ENCODE measurements around the gene MAS1. TPM values are rescaled to one million over a fixed set of nuclear protein-coding genes. Genes with fewer than 3 reads are reported as not detected.

Gene MAS1
- polyA plus RNA-seq (2012; rRNA removed) = not detected in 2 replicates
- not detected in 2 replicates for polyA plus RNA-seq (2012; cell fraction: cytosol; rRNA removed)
- not detected in 2 replicates for polyA plus RNA-seq (2012; cell fraction: nucleus; rRNA removed)

DNA sequence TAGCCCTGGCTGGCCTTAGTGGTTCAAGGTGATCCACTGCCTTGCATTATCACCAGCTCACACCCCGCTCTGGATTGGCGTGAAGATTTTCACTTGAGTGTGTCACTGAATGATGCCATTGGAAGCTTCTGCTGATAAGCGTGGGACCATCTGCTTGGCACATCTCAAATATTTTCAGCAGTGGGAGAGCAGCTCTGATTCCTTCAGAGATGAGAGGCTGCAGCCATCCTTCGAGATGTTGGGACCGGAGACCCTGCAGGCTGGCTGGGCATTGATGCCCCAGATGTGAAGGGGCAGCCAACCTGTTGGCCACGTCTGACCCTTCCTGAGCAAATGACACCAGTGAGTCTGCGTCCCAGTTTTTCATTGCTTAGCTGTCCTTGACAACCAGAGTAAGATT is at the start of gene MAS1:
Gene MAS1 (plus strand): TSS at position 197 of the 400 bp plus-strand sequence. CDS start 15,968 bp downstream, outside the sequence.
- no peaks in the 10 kb centered on the region for H3F3A ChIP-seq (replicated peaks; ENCODE audit: insufficient read depth)
- H3K9me3 ChIP-seq = no peaks in the 10 kb centered on the region
- H2AFZ ChIP-seq (ENCODE audit: low read depth) = no peak within 1 kb of the TSS
- no peak within 1 kb of the TSS for H3K4me2 ChIP-seq
- TF ChIP-seq SMC3 (IDR thresholded peaks at IDR 0.05; ENCODE audit: low read depth, low read length) (no peak), RAD21 (IDR thresholded peaks at IDR 0.05; ENCODE audit: low read length) (no peak), EP300 (IDR thresholded peaks at IDR 0.05; ENCODE audit: borderline replicate concordance in 1 of 2, low read depth in 1 of 2, low read length in 1 of 2) (no peak)
- TF ChIP-seq, protein P1, sequence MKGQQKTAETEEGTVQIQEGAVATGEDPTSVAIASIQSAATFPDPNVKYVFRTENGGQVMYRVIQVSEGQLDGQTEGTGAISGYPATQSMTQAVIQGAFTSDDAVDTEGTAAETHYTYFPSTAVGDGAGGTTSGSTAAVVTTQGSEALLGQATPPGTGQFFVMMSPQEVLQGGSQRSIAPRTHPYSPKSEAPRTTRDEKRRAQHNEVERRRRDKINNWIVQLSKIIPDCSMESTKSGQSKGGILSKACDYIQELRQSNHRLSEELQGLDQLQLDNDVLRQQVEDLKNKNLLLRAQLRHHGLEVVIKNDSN (IDR thresholded peaks at IDR 0.05; ENCODE audit: borderline replicate concordance, low read depth) = no peak
- H3K27ac ChIP-seq (ENCODE audit: low read depth in 2 of 2, low read length in 1 of 2) = no peak within 1 kb of the TSS
- peaks cover 43% of the 10 kb centered on the region; the same call in 1 of the 2 replicates for H3K27me3 ChIP-seq (ENCODE audit: insufficient read depth)
- POLR2A ChIA-PET = no interaction called here
- DNase-seq = no peak
- CTCF ChIA-PET = interaction anchor here (0.6 to 1.3 kb wide), 3 partner anchors 8 to 27 kb away, joined by 3 read pairs; no protein-coding TSS in a partner anchor
- H3K36me3 ChIP-seq (replicated peaks in 1 of 2; ENCODE audit: control insufficient read depth in 1 of 2, insufficient read depth in 2 of 2, low read length in 1 of 2) = no peaks in the 10 kb centered on the region
- WGBS (ENCODE audit: low lambda C conversion rate) = 42% methylated on average over 6 of the region's 7 CpGs
- H3K79me2 ChIP-seq (ENCODE audit: insufficient read depth) = no peaks in the 10 kb centered on the region
- H3K4me1 ChIP-seq (ENCODE audit: control insufficient read depth in 1 of 2, insufficient read depth in 2 of 2, low read depth in 1 of 2, low read length in 1 of 2) = peaks cover 0 to 5% of the 10 kb centered on the region in 2 experiments; a peak in 1 of 4 replicates
- H4K20me1 ChIP-seq (ENCODE audit: insufficient read depth) = no peaks in the 10 kb centered on the region
- no peak within 1 kb of the TSS for H3K4me3 ChIP-seq (ENCODE audit: low read depth in 2 of 2, low read length in 1 of 2)
- no peak within 1 kb of the TSS for H3K9ac ChIP-seq
- no peaks in the 10 kb centered on the region for H3K9me2 ChIP-seq

DNA sequence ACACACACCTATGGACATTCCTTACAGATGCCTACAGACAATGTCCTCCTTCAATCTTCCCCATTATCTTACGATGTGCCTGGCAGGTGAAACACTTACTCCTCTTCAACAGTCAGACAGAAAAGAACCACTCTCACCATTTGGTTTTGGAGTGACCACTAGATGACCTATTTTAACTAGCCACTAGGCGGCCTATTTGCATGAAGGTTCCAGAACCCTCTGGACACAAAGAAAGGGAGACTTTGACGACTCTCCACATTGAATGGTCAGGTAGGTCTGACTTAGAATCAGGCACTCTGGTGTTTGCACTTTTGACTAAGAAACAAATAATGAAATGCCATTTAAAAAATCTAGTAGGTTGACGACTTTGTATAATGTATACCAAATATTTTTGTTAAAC is 48.8 kb upstream of the MAS1 start:
- Histone ChIP-seq H3K4me3 (ENCODE audit: low read depth in 2 of 2, low read length in 1 of 2) (no peak overlapping the region), H3K9me3 (no peaks in the 10 kb centered on the region), H3K79me2 (ENCODE audit: insufficient read depth) (no peaks in the 10 kb centered on the region), H3K36me3 (replicated peaks in 1 of 2; ENCODE audit: control insufficient read depth in 1 of 2, insufficient read depth in 2 of 2, low read length in 1 of 2) (no peaks in the 10 kb centered on the region), H3K9ac (no peak overlapping the region), H2AFZ (ENCODE audit: low read depth) (no peak overlapping the region), H3K27ac (ENCODE audit: low read depth in 2 of 2, low read length in 1 of 2) (no peak overlapping the region), H3K27me3 (ENCODE audit: insufficient read depth) (no peaks in the 10 kb centered on the region), H4K20me1 (ENCODE audit: insufficient read depth) (no peaks in the 10 kb centered on the region), H3K4me1 (ENCODE audit: control insufficient read depth in 1 of 2, insufficient read depth in 2 of 2, low read depth in 1 of 2, low read length in 1 of 2) (no peaks in the 10 kb centered on the region), H3F3A (replicated peaks; ENCODE audit: insufficient read depth) (peaks cover 8% of the 10 kb centered on the region), H3K9me2 (no peaks in the 10 kb centered on the region), H3K4me2 (no peak overlapping the region)
- DNase-seq = peak; percentile 48
- CTCF ChIA-PET = interaction anchor here (1.3 kb wide), 1 partner anchor 21 kb away, joined by 3 read pairs; no protein-coding TSS in a partner anchor
- WGBS (ENCODE audit: low lambda C conversion rate) = 62% methylated on average over 4 of the region's 4 CpGs
- POLR2A ChIA-PET = no interaction called here
- TF ChIP-seq CTCF (IDR thresholded peaks at IDR 0.05) (peak; percentile 47), TAF1 (IDR thresholded peaks at IDR 0.05; ENCODE audit: borderline replicate concordance, low read depth, low read length) (no peak), RAD21 (IDR thresholded peaks at IDR 0.05; ENCODE audit: low read length) (peak; percentile 13; the same call in 1 of the 2 replicates)
